ENCODE measurements around the gene LSMEM2.

DNA sequence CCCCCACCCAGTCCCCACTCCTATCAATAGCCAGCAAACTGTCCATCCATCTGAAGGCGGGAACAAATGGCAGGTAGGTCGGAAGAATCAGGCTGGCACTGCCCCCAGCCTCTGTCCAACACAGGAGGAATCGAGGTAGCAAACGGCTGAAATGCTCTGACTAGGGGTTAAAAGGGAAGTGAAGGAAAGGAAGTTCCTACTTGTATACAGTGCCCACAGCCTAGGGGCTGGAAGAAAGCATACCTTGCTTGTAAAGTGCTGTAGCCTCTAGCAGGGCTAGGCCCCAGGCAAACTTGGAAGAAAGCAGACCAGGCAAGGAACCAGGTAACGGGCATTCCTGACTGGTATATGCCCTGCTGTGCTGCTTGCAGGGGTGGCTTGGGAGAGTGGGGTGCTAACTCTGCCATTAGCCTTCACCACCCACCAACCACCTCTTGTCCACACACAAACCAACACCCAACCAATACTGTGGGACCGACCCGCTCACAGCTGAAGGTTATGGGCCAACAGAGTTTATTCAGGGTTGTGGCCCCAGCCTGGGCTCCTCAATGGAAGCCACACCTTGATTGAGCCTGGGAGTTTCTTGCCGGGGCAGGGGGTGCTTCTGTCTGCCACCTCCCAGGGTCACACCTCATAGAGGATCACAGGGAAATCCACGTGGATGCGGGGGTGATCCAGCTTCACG lies 46.8 kb downstream of the LSMEM2 start:
- TF ChIP-seq POLR2AphosphoS5 (IDR thresholded peaks at IDR 0.05; ENCODE audit: low read depth, low read length) (no peak), POU2F2 (IDR thresholded peaks at IDR 0.05; ENCODE audit: low read depth, low read length) (no peak), POLR2A (IDR thresholded peaks at IDR 0.05; ENCODE audit: low read depth, low read length) (no peak), PAX5 (IDR thresholded peaks at IDR 0.05; ENCODE audit: insufficient read depth, low read length, severe bottlenecking) (no peak), TAF1 (IDR thresholded peaks at IDR 0.05; ENCODE audit: low read depth, low read length) (no peak)

Measured in GM12891 (cell line).